ENCODE measurements around the gene CRISPLD2. TPM values are rescaled to one million over a fixed set of nuclear protein-coding genes. Genes with fewer than 3 reads are reported as not detected.
A peak's percentile ranks its signal among the peaks of the same experiment; 100 is the strongest.

CRISPLD2 gene
- total RNA-seq, 1 experiment from 2014 or later = 9.4 TPM

DNA sequence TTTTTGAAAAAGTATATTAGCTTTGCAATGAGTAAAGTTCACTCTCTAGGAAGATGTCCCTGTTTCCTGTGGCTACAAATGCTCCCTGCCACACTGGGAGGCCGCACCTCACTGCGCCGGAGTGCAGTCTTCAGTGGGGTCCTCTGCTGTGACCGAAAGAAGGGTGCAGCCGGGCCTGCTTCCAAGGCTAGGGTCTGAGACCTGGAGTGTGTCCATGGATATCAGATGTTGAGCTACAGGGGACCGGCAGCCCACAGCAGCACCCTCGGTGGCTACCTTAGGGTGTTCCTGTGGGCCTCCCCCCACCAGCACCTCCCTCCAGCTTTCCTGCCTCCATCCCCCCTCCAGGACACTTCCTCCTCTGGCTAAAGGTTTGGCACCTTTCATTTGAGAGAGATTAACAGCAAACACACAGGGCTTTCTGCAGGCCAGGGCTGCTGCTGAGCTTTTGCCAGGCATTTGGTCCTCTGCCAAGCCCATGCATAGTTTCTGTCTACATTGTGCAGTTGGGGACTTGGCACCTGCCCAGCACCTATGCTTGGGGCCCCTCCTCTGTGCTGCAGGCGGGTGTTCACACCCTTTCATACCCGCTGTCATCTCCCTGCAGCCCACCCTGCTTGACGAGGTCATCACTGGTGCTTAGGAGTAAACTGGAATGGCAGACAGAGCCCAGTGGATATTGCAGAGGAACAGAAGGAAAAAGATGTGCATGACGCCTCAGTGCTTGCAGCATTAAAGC lies 33.8 kb upstream of the CRISPLD2 start:
- H3K4me1 Mint-ChIP-seq = 0 out of 2 replicates have a peak, but pooled peaks cover 3% of the 10 kb centered on the region
- TF ChIP-seq RORB (CRISPR knock-in tag; IDR thresholded peaks at IDR 0.05) = no peak
- TF ChIP-seq OVOL2 (CRISPR knock-in tag; IDR thresholded peaks at IDR 0.05; ENCODE audit: borderline replicate concordance) = no peak
- no peak for TF ChIP-seq IRF2 (CRISPR knock-in tag; IDR thresholded peaks at IDR 0.05; ENCODE audit: borderline replicate concordance, low read depth)
- TF ChIP-seq EMX1 (CRISPR knock-in tag; IDR thresholded peaks at IDR 0.05) = no peak
- TF ChIP-seq CREM (CRISPR knock-in tag; IDR thresholded peaks at IDR 0.05) = no peak
- no peak for TF ChIP-seq NFYB (CRISPR knock-in tag; conservative IDR thresholded peaks at IDR 0.05; ENCODE audit: low read depth)
- no peak for TF ChIP-seq GTF2I (CRISPR knock-in tag; conservative IDR thresholded peaks at IDR 0.05)
- no peak for TF ChIP-seq ZNF396 (CRISPR knock-in tag; IDR thresholded peaks at IDR 0.05; ENCODE audit: borderline replicate concordance)
- TF ChIP-seq, protein P1, sequence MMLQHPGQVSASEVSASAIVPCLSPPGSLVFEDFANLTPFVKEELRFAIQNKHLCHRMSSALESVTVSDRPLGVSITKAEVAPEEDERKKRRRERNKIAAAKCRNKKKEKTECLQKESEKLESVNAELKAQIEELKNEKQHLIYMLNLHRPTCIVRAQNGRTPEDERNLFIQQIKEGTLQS (CRISPR knock-in tag; conservative IDR thresholded peaks at IDR 0.05) = no peak
- no peak for TF ChIP-seq CREB1 (CRISPR knock-in tag; IDR thresholded peaks at IDR 0.05)
- no peak for TF ChIP-seq ZNF219 (CRISPR knock-in tag; IDR thresholded peaks at IDR 0.05; ENCODE audit: borderline replicate concordance)
- TF ChIP-seq, protein P2, sequence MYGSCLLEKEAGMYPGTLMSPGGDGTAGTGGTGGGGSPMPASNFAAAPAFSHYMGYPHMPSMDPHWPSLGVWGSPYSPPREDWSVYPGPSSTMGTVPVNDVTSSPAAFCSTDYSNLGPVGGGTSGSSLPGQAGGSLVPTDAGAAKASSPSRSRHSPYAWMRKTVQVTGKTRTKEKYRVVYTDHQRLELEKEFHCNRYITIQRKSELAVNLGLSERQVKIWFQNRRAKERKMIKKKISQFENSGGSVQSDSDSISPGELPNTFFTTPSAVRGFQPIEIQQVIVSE (CRISPR knock-in tag; IDR thresholded peaks at IDR 0.05; ENCODE audit: borderline replicate concordance) = no peak
- no peak for TF ChIP-seq JUN (CRISPR knock-in tag; IDR thresholded peaks at IDR 0.05)
- TF ChIP-seq, protein P3, sequence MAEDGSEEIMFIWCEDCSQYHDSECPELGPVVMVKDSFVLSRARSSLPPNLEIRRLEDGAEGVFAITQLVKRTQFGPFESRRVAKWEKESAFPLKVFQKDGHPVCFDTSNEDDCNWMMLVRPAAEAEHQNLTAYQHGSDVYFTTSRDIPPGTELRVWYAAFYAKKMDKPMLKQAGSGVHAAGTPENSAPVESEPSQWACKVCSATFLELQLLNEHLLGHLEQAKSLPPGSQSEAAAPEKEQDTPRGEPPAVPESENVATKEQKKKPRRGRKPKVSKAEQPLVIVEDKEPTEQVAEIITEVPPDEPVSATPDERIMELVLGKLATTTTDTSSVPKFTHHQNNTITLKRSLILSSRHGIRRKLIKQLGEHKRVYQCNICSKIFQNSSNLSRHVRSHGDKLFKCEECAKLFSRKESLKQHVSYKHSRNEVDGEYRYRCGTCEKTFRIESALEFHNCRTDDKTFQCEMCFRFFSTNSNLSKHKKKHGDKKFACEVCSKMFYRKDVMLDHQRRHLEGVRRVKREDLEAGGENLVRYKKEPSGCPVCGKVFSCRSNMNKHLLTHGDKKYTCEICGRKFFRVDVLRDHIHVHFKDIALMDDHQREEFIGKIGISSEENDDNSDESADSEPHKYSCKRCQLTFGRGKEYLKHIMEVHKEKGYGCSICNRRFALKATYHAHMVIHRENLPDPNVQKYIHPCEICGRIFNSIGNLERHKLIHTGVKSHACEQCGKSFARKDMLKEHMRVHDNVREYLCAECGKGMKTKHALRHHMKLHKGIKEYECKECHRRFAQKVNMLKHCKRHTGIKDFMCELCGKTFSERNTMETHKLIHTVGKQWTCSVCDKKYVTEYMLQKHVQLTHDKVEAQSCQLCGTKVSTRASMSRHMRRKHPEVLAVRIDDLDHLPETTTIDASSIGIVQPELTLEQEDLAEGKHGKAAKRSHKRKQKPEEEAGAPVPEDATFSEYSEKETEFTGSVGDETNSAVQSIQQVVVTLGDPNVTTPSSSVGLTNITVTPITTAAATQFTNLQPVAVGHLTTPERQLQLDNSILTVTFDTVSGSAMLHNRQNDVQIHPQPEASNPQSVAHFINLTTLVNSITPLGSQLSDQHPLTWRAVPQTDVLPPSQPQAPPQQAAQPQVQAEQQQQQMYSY (CRISPR knock-in tag; IDR thresholded peaks at IDR 0.05) = no peak
- TF ChIP-seq, protein P4, sequence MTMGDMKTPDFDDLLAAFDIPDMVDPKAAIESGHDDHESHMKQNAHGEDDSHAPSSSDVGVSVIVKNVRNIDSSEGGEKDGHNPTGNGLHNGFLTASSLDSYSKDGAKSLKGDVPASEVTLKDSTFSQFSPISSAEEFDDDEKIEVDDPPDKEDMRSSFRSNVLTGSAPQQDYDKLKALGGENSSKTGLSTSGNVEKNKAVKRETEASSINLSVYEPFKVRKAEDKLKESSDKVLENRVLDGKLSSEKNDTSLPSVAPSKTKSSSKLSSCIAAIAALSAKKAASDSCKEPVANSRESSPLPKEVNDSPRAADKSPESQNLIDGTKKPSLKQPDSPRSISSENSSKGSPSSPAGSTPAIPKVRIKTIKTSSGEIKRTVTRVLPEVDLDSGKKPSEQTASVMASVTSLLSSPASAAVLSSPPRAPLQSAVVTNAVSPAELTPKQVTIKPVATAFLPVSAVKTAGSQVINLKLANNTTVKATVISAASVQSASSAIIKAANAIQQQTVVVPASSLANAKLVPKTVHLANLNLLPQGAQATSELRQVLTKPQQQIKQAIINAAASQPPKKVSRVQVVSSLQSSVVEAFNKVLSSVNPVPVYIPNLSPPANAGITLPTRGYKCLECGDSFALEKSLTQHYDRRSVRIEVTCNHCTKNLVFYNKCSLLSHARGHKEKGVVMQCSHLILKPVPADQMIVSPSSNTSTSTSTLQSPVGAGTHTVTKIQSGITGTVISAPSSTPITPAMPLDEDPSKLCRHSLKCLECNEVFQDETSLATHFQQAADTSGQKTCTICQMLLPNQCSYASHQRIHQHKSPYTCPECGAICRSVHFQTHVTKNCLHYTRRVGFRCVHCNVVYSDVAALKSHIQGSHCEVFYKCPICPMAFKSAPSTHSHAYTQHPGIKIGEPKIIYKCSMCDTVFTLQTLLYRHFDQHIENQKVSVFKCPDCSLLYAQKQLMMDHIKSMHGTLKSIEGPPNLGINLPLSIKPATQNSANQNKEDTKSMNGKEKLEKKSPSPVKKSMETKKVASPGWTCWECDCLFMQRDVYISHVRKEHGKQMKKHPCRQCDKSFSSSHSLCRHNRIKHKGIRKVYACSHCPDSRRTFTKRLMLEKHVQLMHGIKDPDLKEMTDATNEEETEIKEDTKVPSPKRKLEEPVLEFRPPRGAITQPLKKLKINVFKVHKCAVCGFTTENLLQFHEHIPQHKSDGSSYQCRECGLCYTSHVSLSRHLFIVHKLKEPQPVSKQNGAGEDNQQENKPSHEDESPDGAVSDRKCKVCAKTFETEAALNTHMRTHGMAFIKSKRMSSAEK (CRISPR knock-in tag; IDR thresholded peaks at IDR 0.05; ENCODE audit: borderline replicate concordance) = no peak
- POLR2A ChIA-PET = no interaction called here
- H3K36me3 Mint-ChIP-seq = no peaks in the 10 kb centered on the region
- no peak for ATAC-seq
- H3K9me3 Mint-ChIP-seq = no peaks in the 10 kb centered on the region
- no peaks in the 10 kb centered on the region for H3K27me3 Mint-ChIP-seq (ENCODE audit: low read depth)
- no peak for DNase-seq (ENCODE audit: low spot score)
- H3K27ac Mint-ChIP-seq = peak overlapping the region; percentile 76; the same call in 1 of the 2 replicates
- H3K4me3 Mint-ChIP-seq = no peak overlapping the region
- CTCF ChIA-PET = interaction anchor here (1.1 kb wide), 1 partner anchor 48 kb away, joined by 3 read pairs; no protein-coding TSS in a partner anchor

Data from WTC11 (cell line).